A204.1 (cell line): ENCODE results near the gene ATP2B2.

ENCODE experiments used
- FAIRE-seq: peaks from 2 replicates; lab custom pipeline; 2012; peaks lifted over from hg19 to GRCh38; lab: Jason Lieb, UNC

Gene ATP2B2

GRCh38 chr3:10341901-10342398 is 163.4 kb downstream of the ATP2B2 start:
- FAIRE-seq, result no peak

GRCh38 chr3:10340476-10340875 is 164.9 kb downstream of the ATP2B2 start:
- FAIRE-seq, result no peak

DNA sequence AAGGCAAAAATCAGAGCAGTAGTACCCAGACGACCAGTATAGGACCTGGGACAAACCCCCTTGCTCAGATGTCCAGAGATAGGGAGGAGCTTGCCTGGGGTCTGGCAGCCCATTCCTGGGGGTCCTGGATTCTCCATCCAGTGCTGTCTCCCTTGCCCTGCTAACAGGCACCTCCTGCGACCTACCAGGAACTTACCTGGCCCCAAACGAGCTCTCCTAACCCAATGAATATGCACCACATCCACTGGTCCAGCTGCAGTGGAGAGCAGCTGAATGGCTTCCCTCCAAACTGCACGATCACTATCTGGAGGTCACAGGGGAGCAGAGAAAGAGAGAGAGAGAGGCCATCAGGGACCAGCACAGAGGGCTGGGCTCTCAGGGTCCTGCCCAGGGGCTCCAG is 165.3 kb downstream of the ATP2B2 start:
- no peak for FAIRE-seq

DNA sequence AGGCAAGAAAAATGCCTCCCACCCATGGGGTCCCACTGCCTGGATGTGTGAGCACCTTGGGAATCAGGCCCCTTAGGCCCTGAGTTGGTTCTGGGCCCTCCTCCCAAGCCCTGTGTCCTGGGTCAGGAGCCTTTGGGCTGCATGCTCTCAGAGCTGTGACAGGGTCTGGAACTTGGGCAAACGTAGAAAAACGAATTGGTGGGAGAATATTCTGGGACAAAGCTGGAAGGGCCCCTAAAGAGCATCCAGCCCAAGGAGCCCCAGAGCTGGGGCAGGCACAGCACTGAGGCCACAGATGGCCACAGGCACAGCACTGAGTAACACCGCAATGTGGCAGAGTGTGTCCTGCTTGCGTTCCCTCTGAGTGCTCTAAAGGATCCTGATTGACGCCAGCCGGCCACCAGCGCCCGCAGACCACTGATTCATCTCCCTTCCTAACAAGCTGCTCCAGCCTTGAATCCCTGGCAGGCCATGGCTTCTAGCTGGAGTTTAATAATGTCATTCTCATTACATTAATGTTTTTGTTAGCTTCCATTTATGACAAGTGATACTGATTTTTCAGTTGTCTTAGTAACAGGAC is 165.9 kb downstream of the ATP2B2 start:
- no peak for FAIRE-seq

DNA sequence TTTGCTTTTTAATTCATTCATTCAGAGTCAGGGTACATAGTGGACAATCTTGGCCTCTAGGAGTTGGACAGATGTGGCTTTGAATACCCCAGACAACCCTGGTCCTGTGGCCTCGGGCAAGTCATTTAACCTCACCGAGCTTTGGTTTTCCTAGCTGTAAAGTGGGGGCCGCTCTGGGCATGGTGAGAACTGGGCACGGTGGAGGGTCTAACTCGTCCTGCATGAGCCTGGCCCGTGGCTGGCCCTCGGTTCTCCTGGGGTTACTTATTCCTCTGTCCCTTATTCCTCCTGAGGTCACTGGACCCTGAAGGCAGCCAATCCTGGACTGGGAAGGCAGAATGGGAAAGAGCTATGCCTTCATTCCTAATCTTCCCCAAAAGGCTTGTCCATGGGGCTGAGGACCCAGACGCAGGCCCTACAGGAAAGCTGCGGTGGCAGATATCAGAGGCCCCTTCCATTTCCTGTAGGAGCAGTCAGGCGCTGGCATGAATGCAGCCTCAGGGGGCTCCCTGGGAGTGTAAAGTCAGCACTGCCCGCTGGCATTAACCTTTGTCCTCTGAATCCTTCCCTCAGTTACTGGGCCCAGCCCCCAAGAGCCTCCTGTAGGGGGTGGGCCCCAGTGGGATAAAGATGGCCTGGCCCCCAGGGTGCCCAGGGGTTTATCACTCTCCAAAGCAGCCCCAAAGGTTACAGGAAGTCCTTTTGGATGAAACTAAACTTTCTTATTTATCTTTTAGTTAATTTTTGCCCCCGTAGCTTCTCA is 166.6 kb downstream of the ATP2B2 start:
- no peak for FAIRE-seq

DNA sequence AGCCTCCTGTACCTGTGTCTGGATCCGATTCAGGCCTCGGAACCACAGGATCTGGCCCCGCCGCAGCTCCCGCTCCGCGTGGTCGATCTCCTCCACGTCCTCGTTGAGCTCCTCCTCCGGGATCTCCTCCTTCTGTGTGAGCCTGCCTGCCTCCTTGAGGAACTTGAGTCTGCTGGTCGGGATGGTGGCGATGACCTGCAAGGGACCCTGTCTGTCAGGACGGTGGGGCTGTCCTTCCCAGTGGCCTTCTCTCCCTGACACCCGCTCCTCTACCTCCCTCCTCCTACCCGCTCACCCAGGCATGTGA is 167.3 kb downstream of the ATP2B2 start:
- FAIRE-seq, result no peak

DNA sequence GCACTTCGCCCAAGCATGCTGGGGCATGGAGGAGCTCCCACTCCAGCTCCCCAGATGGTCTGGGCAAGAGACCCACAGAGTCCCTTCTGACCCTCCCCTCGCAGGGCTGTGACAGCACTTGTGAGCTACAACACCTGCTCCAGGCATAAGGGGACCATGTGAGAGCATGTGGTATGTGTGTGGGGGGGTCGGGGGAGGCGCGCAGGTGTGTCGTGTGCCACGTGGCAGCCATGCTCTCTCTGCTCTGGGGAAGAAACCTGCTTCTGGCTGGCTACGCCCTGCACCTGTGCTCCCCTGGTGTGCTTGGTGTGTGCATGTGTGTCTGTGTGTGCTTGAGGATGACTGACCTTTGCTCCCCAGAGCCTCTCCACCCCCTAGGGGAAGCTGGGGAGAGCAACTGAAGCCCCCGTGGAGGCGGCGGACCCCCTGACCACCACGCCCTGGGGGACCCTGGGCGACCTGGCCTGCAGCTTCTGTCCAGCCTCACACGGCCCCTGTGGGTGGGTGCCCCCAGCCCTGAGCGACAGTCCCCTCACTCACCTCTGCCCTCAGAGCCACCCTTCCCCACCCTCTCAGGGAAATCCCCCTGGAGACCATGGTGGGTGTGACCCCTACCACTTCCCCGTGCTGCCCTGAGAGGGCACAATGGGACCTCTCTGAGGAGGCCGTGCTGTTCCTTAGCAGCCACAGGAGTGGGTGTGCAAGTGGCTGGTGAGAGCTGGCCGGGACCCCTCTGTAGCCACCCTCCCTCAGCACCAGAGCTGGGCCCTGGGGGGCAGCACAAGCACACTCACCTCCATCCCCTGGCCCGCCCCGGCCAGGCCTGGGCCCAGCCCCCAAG is 167.8 kb downstream of the ATP2B2 start:
- no peak for FAIRE-seq

DNA sequence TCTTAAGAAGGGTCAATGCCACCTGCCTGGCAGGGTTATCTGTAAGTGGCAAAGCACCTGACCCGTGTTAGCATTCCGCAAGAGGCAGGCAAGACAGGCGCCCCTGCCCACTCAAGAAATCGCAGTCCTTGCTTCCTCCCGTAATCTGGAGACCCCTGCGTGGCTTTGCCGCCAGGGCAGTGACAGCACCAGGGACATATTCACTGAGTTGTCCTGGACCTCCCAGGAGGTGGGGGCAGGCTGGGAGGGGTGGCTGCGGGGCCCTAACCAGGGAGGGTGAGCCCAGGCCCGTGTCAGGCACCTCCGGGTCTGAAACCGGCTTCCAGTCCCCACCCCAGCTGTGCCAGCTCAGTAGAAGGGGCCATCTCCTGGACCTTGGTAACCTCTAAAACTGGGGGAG is 168.6 kb downstream of the ATP2B2 start:
- no peak for FAIRE-seq

DNA sequence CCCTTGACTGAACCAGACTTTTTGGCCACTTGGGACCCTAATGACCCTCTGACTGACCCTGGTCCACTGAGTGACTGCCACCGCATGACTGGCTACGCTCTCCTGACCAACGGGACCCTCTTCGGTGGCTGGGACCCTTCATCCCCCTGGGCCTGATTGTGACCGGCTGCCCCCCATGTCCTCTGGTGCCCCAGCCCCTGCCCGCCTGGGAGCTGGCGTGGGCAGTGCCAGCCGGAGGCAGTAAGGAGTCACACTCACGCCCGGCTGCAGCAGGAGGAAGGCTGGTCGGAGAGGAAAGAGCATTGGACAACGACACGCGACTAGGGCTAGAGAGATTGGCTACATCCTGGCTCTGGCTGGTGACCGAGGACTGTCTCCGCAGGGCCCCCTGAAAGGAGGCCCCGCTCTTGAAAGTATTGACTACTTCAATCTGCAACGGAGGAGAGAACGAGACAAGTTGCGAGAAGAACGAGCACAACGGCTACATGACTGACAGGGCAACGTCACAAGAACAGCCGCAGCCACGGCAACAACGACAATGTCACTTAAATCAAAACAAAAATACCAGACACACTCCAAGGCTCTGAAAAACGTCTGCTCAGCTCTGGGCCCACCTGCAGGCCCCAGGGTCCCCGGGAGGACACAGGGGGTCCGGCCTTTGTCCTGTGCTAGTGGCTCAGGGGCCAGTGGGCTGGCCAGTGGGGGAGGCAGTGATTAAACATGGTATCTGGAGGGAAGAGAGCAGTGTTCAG is 169.3 kb downstream of the ATP2B2 start:
- no peak for FAIRE-seq

- no peak for FAIRE-seq
Observed at GRCh38 chr3:10335190-10335738, 170.1 kb downstream of the ATP2B2 start.

DNA sequence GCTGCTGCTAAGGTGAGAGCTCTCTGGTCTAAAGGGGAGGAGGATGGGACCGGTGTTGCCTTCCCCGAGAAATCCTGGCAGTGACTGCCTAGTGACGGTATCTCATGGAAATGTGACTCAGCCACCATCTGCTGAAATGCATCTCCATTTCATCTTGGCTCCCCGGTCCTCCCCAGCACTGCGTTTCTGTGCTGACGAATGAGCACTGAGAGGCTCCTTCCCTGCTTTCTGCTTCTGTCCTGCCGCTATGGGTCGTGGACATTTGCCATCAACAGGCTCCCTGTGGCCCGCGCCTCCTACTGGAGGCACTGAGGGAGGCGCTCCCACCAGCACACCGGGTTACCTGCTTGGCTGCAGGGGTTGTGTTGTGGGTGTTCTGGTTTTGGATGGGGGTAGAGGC is 170.9 kb downstream of the ATP2B2 start:
- no peak for FAIRE-seq

DNA sequence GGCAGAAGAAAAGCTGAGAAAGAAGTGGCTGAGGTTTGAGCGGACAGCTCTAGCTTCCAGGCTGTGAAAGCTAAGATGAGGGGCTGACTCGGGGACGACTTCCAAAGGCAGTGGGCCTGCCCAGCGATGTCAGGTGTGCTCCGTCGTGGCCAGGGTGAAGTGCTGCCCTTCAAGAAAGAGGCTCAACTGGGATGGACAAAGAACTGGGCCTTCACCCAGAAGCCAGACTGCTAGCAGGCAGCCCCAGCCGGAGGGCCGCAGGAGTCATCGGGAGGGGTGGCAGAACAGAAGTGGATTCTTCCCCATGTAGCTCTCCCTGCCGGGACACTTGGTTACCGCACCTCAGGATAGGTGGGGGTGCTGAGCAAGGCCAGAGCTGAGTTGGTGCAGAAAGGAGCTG is 171.3 kb downstream of the ATP2B2 start:
- no peak for FAIRE-seq

DNA sequence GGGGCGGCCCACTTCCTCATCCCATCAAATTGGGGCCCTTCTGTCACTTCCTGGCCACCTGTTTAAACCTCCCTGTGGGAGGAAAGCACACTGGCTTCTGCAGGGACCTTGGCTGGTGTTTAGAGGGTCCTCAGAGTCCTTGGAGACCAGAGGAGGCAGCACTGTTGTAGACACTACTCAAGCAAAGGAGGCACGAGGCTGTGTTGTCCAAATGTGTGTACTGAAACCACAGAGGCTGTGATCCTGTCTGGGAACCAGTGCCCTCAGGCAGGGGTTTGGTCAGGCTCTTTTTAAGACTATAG is 172.1 kb downstream of the ATP2B2 start:
- FAIRE-seq, result no peak

DNA sequence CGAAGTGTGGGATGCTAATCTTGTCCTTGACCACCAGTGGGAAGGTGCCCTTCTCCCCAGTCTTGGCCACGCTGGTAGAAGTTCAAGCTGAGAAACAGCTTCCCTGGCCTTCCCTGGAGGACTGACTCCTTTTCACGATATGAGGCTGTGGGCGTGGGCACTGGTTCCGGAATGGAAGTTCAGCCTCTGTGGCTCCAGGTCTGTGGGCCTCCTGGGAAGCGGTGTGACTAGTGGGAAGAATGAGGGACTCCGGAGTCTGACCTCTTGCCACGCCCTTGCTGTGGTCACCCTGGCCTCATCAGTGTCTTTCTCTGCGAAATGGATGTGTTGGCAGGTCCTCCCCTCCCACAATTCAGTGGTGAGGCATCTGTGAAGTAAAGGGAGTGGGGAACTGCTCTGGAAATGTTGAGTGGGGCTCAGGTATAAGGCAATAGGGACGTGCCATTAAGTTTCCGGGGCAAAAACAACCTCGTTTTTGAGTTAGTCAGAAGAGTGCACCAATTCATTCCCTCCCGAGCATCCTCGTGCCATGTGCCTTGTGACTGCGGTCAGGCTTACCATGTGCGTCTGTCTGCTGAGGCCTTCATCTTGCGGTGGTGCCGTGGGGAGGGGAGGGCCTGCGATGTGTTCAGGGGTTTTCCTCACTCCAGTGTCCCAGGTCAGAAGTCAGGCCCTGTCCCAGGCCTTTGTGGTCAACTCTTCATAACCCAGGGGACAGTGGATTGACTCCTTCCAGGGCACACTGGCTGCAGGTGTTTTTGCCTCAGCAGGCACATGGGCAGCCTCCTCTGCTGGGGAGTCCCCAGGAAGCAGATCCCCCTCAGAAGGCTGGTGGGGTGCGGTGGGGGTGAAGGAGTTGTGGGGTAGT is 172.7 kb downstream of the ATP2B2 start:
- no peak for FAIRE-seq

DNA sequence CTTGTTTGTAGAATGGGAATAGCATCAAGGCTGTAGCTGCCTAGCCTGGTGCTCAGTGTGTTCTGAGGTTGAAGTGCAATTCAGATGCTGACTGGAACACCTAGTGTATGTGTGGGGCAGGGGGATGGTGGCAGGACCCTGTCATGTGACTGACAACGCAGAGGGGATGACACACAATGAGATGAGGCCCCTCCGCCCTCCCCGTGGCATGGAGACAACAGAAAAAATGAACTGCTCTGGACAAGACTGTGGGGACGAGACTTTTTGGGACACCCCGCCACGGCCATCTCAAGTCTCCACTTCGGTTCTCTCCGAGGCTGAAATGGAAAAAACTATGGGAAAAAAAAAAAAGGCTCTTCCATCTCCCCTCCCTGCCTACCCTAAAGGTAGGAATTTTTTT is 174.1 kb downstream of the ATP2B2 start:
- FAIRE-seq, result no peak

DNA sequence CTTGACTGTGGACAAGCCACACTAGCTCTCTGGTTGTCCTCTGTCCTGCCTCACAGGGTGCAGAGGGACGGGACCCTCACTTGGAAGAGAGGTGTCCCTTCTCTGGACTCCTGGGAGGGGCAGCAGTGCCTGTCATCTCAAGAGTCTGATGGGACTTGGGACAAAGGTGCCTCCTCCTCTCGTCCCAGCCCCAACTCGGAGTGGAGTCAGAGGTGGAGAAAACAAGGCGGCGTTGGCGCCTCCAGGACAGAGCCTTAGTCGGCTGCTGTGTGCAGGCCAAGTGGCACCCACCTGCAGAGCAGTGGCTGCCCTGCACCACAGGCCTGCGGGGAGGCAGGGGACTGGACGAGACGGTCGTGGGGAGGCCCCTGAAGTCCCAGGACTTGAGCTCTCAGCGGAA is 175.1 kb downstream of the ATP2B2 start:
- FAIRE-seq, result no peak

GRCh38 chr3:10329495-10330015 is 175.8 kb downstream of the ATP2B2 start:
- FAIRE-seq, result no peak

DNA sequence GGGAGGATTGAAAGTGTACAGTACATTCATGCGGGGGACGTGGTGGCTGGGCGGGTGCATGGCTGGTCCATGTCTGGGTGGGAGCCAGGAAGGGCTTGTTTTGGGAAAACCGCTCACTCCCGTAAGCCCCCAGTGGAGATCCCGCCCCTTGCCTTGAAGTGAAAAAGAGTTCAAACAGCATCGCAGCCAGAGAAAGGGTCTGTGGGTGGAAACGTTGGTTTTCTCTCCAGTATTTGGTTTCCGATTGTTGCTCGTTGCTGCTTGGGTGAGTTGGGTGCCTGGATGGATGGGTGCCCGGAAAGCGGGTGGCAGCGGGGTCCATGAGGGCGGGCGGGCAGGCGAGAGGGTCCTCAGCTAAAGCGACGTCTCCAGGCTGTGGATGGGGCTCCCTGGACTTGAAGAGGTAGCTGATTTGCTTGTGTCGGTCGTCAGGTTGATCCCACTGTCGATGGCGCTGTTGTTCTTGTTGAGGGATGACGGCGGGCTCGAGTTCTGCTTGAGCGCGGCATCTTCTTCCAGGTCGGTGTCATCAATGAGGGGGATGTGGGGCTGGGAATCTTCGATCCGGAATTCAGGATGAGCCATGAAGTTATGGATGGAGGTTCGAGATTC is 176.8 kb downstream of the ATP2B2 start:
- FAIRE-seq, result no peak

DNA sequence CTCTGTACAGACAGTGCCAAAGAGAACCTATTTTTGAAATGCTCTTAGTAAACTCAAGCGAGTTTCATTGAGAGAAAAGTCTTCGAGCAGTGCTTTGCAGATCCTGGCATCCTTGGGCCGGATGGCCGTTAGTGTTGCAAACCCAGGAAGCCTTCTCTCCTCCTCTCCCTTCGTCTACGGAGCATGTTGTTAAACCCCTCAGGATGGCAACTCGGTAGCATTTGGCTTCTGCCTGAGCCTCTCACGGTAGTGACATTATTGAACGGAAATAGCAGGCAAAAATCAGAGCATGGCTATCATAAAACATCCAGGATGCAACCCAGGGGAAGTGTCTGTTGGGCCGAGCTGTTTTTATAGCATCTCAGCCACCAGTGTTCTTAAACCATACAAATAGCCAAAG is 177.8 kb downstream of the ATP2B2 start:
- no peak for FAIRE-seq

GRCh38 chr3:10322352-10322710 is 183.1 kb downstream of the ATP2B2 start:
- FAIRE-seq, result no peak
